Measurements from ENCODE around the gene ARHGEF16. TPM values are rescaled to one million over a fixed set of nuclear protein-coding genes. Genes with fewer than 3 reads are reported as not detected.

The ARHGEF16 gene
- total RNA-seq, 1 donor from 2014 or later: 1.3 TPM

GRCh38 chr1:3501856-3502640 lies 47.6 kb downstream of the ARHGEF16 start:
- Mint-ChIP-seq H3K4me3 (no peak overlapping the region), H3K27me3 (ENCODE audit: insufficient read depth, low read depth) (peaks cover 2% of the 10 kb centered on the region), H3K27ac (no peak overlapping the region), H3K9me3 (no peaks in the 10 kb centered on the region), H3K36me3 (no peaks in the 10 kb centered on the region), H3K4me1 (no peaks in the 10 kb centered on the region)
- H3K9me3 ChIP-seq (ENCODE audit: low read depth): no peaks in the 10 kb centered on the region
- no peak overlapping the region for H3K9ac ChIP-seq
- H3K4me3 ChIP-seq: no peak overlapping the region
- peak; percentile 92 for DNase-seq (ENCODE audit: low spot score)
- H3K27me3 ChIP-seq: no peaks in the 10 kb centered on the region
- H3K36me3 ChIP-seq: no peaks in the 10 kb centered on the region
- H3K4me2 ChIP-seq: no peak overlapping the region
- TF ChIP-seq EZH2phosphoT487 (IDR thresholded peaks at IDR 0.05) (no peak), CTCF (IDR thresholded peaks at IDR 0.05) (no peak), EZH2 (IDR thresholded peaks at IDR 0.05) (no peak)
- no peaks in the 10 kb centered on the region for H3F3A ChIP-seq (ENCODE audit: low read depth)
- H3K4me1 ChIP-seq: no peaks in the 10 kb centered on the region
- H3K27ac ChIP-seq: no peak overlapping the region
- H3K79me2 ChIP-seq (ENCODE audit: low read depth): no peaks in the 10 kb centered on the region
- H2AFZ ChIP-seq (replicated peaks): no peak overlapping the region
- H4K20me1 ChIP-seq (ENCODE audit: low read depth): peaks cover 46% of the 10 kb centered on the region

DNA sequence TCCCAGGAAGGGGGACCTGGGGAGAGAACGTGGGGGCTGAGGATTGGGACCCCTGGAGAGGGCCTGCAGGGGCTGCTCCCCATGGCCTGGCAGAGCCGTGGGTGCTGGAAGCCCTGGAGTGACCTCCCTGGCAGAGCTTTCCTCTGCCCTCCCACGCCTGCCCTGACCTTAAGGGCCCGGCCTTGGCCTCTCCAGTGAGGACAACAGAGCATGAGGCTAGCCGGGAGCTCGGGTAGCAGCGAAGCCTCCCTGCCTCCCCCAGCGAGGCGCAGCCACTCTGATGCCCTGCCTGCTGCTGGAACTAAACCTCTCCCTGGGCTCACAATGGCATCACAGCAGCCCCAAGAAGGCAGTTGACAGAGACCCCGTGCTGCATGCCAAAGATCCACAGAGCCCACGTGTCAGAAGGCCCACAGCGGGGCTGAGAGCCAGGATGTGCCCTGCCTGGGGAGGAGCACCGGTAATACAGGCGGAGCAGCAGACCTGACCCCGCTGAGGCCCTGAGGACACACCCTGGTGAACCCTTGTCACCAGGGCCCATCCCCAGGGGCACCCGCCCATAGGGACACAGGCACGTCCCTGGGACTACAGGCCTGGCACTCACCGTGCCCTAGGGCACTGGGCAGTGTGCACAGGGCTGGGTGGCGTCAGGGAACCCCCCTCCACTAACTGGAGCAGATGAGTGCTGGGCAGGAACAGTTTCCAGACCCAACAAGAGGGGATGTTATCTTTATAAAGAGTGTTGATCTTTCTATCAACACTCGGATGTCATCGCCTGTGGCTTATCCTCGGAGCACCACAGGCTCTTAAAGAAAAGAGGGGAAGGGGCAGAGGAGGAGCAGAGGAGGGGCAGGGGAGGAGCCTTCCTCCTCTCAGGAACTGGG lies 48.4 kb downstream of the ARHGEF16 start:
- TF ChIP-seq CTCF (IDR thresholded peaks at IDR 0.05) (no peak), EZH2 (IDR thresholded peaks at IDR 0.05) (no peak), EZH2phosphoT487 (IDR thresholded peaks at IDR 0.05) (no peak)
- H3K4me3 Mint-ChIP-seq: no peak overlapping the region
- H3K36me3 Mint-ChIP-seq: no peaks in the 10 kb centered on the region
- no peaks in the 10 kb centered on the region for H3K36me3 ChIP-seq
- no peaks in the 10 kb centered on the region for H3K27me3 ChIP-seq
- H3K79me2 ChIP-seq (ENCODE audit: low read depth): no peaks in the 10 kb centered on the region
- no peaks in the 10 kb centered on the region for H3K4me1 Mint-ChIP-seq
- no peak overlapping the region for H3K27ac Mint-ChIP-seq
- H3K9me3 ChIP-seq (ENCODE audit: low read depth): no peaks in the 10 kb centered on the region
- no peak overlapping the region for H3K27ac ChIP-seq
- no peaks in the 10 kb centered on the region for H3K9me3 Mint-ChIP-seq
- no peaks in the 10 kb centered on the region for H3K4me1 ChIP-seq
- no peak overlapping the region for H3K9ac ChIP-seq
- no peak for DNase-seq (ENCODE audit: low spot score)
- H3K4me3 ChIP-seq: no peak overlapping the region
- peaks cover 48% of the 10 kb centered on the region for H4K20me1 ChIP-seq (ENCODE audit: low read depth)
- no peak overlapping the region for H3K4me2 ChIP-seq
- no peaks in the 10 kb centered on the region for H3F3A ChIP-seq (ENCODE audit: low read depth)
- H3K27me3 Mint-ChIP-seq (ENCODE audit: insufficient read depth, low read depth): peaks cover 2% of the 10 kb centered on the region
- H2AFZ ChIP-seq (replicated peaks): no peak overlapping the region

DNA sequence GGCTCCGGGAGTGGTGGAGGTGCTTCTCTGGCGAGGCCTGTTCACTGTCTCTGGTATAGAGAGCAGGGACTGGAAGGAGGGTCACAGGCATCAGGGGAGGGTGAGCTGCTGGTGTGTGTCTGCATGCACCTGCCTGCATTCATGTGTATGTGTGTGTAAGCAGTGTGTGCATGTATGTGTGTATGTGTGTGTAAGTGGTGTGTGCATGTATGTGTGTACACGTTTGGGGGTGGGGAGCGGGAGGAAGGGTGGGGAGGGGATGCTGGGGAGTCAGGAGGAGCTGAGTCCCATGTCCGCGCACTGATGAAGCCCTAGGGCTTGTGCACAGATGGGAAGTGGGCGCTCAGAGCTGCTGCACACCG lies 49.0 kb downstream of the ARHGEF16 start:
- no peak overlapping the region for H3K9ac ChIP-seq
- Mint-ChIP-seq H3K36me3 (no peaks in the 10 kb centered on the region), H3K4me3 (no peak overlapping the region), H3K4me1 (no peaks in the 10 kb centered on the region), H3K9me3 (no peaks in the 10 kb centered on the region), H3K27ac (no peak overlapping the region), H3K27me3 (ENCODE audit: insufficient read depth, low read depth) (peaks cover 2% of the 10 kb centered on the region)
- H2AFZ ChIP-seq (replicated peaks): no peak overlapping the region
- TF ChIP-seq CTCF (IDR thresholded peaks at IDR 0.05) (no peak), EZH2phosphoT487 (IDR thresholded peaks at IDR 0.05) (no peak), EZH2 (IDR thresholded peaks at IDR 0.05) (no peak)
- no peaks in the 10 kb centered on the region for H3F3A ChIP-seq (ENCODE audit: low read depth)
- H4K20me1 ChIP-seq (ENCODE audit: low read depth): peaks cover 49% of the 10 kb centered on the region
- H3K79me2 ChIP-seq (ENCODE audit: low read depth): no peaks in the 10 kb centered on the region
- no peak overlapping the region for H3K27ac ChIP-seq
- H3K27me3 ChIP-seq: no peaks in the 10 kb centered on the region
- H3K4me3 ChIP-seq: no peak overlapping the region
- H3K4me1 ChIP-seq: no peaks in the 10 kb centered on the region
- H3K9me3 ChIP-seq (ENCODE audit: low read depth): no peaks in the 10 kb centered on the region
- H3K4me2 ChIP-seq: no peak overlapping the region
- H3K36me3 ChIP-seq: no peaks in the 10 kb centered on the region
- no peak for DNase-seq (ENCODE audit: low spot score)
